K562 (cell line): ENCODE measurements around the gene IP6K2.

ENCODE experiments used
- FOXA1 ChIP-seq: fragments of 450-650 bp; IDR thresholded peaks from 2 replicates; pipeline ENCODE4 v1.6.1; 2016; ENCODE audit warnings: mild to moderate bottlenecking, borderline replicate concordance
- MXI1 ChIP-seq: IDR thresholded peaks from 2 replicates; pipeline ENCODE4 v1.6.1; 2011; ENCODE audit warnings: low read depth, mild to moderate bottlenecking, improper control_type of control experiment, low read length
- ZNF274 ChIP-seq: IDR thresholded peaks from 2 replicates; pipeline ENCODE4 v1.6.1; 2011; ENCODE audit warnings: low read depth, mild to moderate bottlenecking, low read length, moderate library complexity, borderline replicate concordance
- TF ChIP-seq, protein P1 (sequence below): fragments of 250-450 bp; sonication (Bioruptor Pico); IDR thresholded peaks from 2 replicates; pipeline ENCODE4 v1.8.0; 2022; ENCODE audit warnings: inconsistent platforms
- TF ChIP-seq, protein P2 (sequence below): sonication (generic); formaldehyde crosslinking; IDR thresholded peaks from 2 replicates; pipeline ENCODE4 v1.8.0; 2023; ENCODE audit warnings: mild to moderate bottlenecking, missing genetic modification reagents
- TF ChIP-seq, protein P3 (sequence below), 3 experiments: IDR thresholded peaks in 2 of 3; conservative IDR thresholded peaks in 1 of 3; 2 replicates each; pipeline ENCODE4 v1.5.1; 2011 to 2012; ENCODE audit warnings: low read length in 3 of 3, mild to moderate bottlenecking in 3 of 3, control low read depth in 2 of 3, improper control_type of control experiment in 1 of 3, inconsistent platforms in 1 of 3, low read depth in 1 of 3, mixed read lengths in 1 of 3, moderate library complexity in 1 of 3; ENCODE audit not compliant: insufficient read depth in 2 of 3
- TF ChIP-seq, protein P4 (sequence below): fragments of 200-600 bp; sonication (generic); IDR thresholded peaks from one replicate; pipeline ENCODE4 v1.6.1; 2012; ENCODE audit warnings: mild to moderate bottlenecking, low read depth, low read length, inconsistent platforms

DNA sequence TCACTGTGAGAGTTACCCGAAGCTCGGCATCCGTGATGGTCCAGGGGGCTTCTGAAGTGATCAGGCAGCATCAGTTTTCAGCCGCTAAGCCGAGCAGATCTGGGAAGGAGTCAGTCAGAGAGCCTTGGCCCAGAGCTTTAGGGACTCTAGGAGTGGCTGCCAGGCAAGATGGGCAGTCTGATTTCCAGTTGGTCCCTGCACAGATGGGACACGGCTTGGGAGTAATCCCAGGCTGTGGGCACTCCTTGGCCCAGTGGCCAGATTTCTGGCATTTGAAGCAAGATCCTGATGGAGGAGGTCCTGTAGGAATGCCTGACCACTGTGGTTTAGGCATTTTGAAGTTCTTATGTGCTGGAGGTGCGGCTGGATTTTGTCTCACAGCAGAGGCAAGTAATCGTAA lies 10.5 kb upstream of the IP6K2 start:
- TF ChIP-seq, protein P1, sequence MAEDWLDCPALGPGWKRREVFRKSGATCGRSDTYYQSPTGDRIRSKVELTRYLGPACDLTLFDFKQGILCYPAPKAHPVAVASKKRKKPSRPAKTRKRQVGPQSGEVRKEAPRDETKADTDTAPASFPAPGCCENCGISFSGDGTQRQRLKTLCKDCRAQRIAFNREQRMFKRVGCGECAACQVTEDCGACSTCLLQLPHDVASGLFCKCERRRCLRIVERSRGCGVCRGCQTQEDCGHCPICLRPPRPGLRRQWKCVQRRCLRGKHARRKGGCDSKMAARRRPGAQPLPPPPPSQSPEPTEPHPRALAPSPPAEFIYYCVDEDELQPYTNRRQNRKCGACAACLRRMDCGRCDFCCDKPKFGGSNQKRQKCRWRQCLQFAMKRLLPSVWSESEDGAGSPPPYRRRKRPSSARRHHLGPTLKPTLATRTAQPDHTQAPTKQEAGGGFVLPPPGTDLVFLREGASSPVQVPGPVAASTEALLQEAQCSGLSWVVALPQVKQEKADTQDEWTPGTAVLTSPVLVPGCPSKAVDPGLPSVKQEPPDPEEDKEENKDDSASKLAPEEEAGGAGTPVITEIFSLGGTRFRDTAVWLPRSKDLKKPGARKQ (CRISPR knock-in tag) = no peak
- TF ChIP-seq, protein P2, sequence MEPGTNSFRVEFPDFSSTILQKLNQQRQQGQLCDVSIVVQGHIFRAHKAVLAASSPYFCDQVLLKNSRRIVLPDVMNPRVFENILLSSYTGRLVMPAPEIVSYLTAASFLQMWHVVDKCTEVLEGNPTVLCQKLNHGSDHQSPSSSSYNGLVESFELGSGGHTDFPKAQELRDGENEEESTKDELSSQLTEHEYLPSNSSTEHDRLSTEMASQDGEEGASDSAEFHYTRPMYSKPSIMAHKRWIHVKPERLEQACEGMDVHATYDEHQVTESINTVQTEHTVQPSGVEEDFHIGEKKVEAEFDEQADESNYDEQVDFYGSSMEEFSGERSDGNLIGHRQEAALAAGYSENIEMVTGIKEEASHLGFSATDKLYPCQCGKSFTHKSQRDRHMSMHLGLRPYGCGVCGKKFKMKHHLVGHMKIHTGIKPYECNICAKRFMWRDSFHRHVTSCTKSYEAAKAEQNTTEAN (CRISPR knock-in tag) = no peak
- TF ChIP-seq, protein P3, sequence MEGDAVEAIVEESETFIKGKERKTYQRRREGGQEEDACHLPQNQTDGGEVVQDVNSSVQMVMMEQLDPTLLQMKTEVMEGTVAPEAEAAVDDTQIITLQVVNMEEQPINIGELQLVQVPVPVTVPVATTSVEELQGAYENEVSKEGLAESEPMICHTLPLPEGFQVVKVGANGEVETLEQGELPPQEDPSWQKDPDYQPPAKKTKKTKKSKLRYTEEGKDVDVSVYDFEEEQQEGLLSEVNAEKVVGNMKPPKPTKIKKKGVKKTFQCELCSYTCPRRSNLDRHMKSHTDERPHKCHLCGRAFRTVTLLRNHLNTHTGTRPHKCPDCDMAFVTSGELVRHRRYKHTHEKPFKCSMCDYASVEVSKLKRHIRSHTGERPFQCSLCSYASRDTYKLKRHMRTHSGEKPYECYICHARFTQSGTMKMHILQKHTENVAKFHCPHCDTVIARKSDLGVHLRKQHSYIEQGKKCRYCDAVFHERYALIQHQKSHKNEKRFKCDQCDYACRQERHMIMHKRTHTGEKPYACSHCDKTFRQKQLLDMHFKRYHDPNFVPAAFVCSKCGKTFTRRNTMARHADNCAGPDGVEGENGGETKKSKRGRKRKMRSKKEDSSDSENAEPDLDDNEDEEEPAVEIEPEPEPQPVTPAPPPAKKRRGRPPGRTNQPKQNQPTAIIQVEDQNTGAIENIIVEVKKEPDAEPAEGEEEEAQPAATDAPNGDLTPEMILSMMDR (IDR thresholded peaks at IDR 0.05 in 2 of 3, conservative IDR thresholded peaks at IDR 0.05 in 1 of 3; ENCODE audit: insufficient read depth in 2 of 3, low read depth in 1 of 3, low read length in 3 of 3) = no peak
- TF ChIP-seq, protein P4, sequence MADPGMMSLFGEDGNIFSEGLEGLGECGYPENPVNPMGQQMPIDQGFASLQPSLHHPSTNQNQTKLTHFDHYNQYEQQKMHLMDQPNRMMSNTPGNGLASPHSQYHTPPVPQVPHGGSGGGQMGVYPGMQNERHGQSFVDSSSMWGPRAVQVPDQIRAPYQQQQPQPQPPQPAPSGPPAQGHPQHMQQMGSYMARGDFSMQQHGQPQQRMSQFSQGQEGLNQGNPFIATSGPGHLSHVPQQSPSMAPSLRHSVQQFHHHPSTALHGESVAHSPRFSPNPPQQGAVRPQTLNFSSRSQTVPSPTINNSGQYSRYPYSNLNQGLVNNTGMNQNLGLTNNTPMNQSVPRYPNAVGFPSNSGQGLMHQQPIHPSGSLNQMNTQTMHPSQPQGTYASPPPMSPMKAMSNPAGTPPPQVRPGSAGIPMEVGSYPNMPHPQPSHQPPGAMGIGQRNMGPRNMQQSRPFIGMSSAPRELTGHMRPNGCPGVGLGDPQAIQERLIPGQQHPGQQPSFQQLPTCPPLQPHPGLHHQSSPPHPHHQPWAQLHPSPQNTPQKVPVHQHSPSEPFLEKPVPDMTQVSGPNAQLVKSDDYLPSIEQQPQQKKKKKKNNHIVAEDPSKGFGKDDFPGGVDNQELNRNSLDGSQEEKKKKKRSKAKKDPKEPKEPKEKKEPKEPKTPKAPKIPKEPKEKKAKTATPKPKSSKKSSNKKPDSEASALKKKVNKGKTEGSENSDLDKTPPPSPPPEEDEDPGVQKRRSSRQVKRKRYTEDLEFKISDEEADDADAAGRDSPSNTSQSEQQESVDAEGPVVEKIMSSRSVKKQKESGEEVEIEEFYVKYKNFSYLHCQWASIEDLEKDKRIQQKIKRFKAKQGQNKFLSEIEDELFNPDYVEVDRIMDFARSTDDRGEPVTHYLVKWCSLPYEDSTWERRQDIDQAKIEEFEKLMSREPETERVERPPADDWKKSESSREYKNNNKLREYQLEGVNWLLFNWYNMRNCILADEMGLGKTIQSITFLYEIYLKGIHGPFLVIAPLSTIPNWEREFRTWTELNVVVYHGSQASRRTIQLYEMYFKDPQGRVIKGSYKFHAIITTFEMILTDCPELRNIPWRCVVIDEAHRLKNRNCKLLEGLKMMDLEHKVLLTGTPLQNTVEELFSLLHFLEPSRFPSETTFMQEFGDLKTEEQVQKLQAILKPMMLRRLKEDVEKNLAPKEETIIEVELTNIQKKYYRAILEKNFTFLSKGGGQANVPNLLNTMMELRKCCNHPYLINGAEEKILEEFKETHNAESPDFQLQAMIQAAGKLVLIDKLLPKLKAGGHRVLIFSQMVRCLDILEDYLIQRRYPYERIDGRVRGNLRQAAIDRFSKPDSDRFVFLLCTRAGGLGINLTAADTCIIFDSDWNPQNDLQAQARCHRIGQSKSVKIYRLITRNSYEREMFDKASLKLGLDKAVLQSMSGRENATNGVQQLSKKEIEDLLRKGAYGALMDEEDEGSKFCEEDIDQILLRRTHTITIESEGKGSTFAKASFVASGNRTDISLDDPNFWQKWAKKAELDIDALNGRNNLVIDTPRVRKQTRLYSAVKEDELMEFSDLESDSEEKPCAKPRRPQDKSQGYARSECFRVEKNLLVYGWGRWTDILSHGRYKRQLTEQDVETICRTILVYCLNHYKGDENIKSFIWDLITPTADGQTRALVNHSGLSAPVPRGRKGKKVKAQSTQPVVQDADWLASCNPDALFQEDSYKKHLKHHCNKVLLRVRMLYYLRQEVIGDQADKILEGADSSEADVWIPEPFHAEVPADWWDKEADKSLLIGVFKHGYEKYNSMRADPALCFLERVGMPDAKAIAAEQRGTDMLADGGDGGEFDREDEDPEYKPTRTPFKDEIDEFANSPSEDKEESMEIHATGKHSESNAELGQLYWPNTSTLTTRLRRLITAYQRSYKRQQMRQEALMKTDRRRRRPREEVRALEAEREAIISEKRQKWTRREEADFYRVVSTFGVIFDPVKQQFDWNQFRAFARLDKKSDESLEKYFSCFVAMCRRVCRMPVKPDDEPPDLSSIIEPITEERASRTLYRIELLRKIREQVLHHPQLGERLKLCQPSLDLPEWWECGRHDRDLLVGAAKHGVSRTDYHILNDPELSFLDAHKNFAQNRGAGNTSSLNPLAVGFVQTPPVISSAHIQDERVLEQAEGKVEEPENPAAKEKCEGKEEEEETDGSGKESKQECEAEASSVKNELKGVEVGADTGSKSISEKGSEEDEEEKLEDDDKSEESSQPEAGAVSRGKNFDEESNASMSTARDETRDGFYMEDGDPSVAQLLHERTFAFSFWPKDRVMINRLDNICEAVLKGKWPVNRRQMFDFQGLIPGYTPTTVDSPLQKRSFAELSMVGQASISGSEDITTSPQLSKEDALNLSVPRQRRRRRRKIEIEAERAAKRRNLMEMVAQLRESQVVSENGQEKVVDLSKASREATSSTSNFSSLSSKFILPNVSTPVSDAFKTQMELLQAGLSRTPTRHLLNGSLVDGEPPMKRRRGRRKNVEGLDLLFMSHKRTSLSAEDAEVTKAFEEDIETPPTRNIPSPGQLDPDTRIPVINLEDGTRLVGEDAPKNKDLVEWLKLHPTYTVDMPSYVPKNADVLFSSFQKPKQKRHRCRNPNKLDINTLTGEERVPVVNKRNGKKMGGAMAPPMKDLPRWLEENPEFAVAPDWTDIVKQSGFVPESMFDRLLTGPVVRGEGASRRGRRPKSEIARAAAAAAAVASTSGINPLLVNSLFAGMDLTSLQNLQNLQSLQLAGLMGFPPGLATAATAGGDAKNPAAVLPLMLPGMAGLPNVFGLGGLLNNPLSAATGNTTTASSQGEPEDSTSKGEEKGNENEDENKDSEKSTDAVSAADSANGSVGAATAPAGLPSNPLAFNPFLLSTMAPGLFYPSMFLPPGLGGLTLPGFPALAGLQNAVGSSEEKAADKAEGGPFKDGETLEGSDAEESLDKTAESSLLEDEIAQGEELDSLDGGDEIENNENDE = no peak
- no peak for TF ChIP-seq FOXA1
- TF ChIP-seq ZNF274 = no peak
- TF ChIP-seq MXI1 = no peak
